RWPE1 (cell line): ENCODE data around the gene PGK2.

Experiments used
- CTCF ChIA-PET: fragments of 350-600 bp; sonication (Branson Sonifier 250); formaldehyde crosslinking; extraction: SDS; loops from one replicate; lab custom pipeline; 2021; lab: Yijun Ruan, JAX
- POLR2A ChIA-PET: fragments of 400-600 bp; formaldehyde crosslinking; extraction: SDS; loops from one replicate; lab custom pipeline; 2020; ENCODE audit warnings: antibody characterized with exemption; ENCODE audit not compliant: low non-redundant PET; lab: Yijun Ruan, JAX
- DNase-seq: peaks from one replicate; pipeline ENCODE4 v3.0.0; 2012; ENCODE audit warnings: low spot score
- H3K27ac ChIP-seq: fragments of 450-650 bp; 2 replicates; pipeline ENCODE4 v1.5.1; 2017
- CTCF ChIP-seq: fragments of 450-650 bp; conservative IDR thresholded peaks from 2 replicates; pipeline ENCODE4 v1.5.1; 2017; ENCODE audit warnings: low read depth, mild to moderate bottlenecking

Gene PGK2

GRCh38 chr6:49782725-49783124, 4.4 kb downstream of the PGK2 start:
- POLR2A ChIA-PET = no interaction called here
- CTCF ChIA-PET = no interaction called here
- H3K27ac ChIP-seq = no peak overlapping the region
- DNase-seq = no peak
- no peak for TF ChIP-seq CTCF

- ChIA-PET CTCF (no interaction called here), POLR2A (no interaction called here)
- H3K27ac ChIP-seq = no peak overlapping the region
- no peak for TF ChIP-seq CTCF
- DNase-seq = no peak
Measured at GRCh38 chr6:49782293-49782692, 4.8 kb downstream of the PGK2 start.

- no peak overlapping the region for H3K27ac ChIP-seq
- ChIA-PET POLR2A (no interaction called here), CTCF (interaction anchor here (0.7 kb wide), 1 partner anchor 43 kb away, joined by 4 read pairs; no protein-coding TSS in a partner anchor)
- no peak for DNase-seq
- no peak for TF ChIP-seq CTCF
Measured at GRCh38 chr6:49776444-49776843, 10.6 kb downstream of the PGK2 start.

- CTCF ChIA-PET = no interaction called here
- DNase-seq = no peak
- TF ChIP-seq CTCF = no peak
- POLR2A ChIA-PET = no interaction called here
- H3K27ac ChIP-seq = no peak overlapping the region
Measured at GRCh38 chr6:49775043-49775442, 12.0 kb downstream of the PGK2 start.

GRCh38 chr6:49772285-49772684, 14.8 kb downstream of the PGK2 start:
- no peak overlapping the region for H3K27ac ChIP-seq
- no peak for TF ChIP-seq CTCF
- ChIA-PET CTCF (no interaction called here), POLR2A (no interaction called here)
- no peak for DNase-seq

GRCh38 chr6:49766762-49767161, 20.3 kb downstream of the PGK2 start:
- CTCF ChIA-PET = no interaction called here
- no peak for DNase-seq
- no peak for TF ChIP-seq CTCF
- H3K27ac ChIP-seq = no peak overlapping the region
- POLR2A ChIA-PET = no interaction called here
